Mononuclear cell (primary cell): ENCODE results near the gene BBS4. TPM values are rescaled to one million over a fixed set of nuclear protein-coding genes. Genes with fewer than 3 reads are reported as not detected.

Source experiments
- total RNA-seq: library from RNA; depleted of rRNA; stranded (reverse); fragments of >200 nt; gene quantifications from one replicate; pipeline ENCODE4 v1.2.3, GENCODE V29; 2012

The BBS4 gene
- total RNA-seq, 1 donor: 6.4 TPM

Other genes starting within 250 kb of the BBS4 start
- gene ARIH1, start 211.9 kb upstream of the BBS4 start, total RNA-seq: 106 TPM
- not detected for gene GOLGA6B, start 31.5 kb upstream of the BBS4 start, total RNA-seq
- 0.63 TPM for gene HIGD2B, start within 50 bp of the BBS4 start, total RNA-seq
- gene ADPGK, start 97.6 kb downstream of the BBS4 start, total RNA-seq: 110 TPM